ENCODE results near the gene CSNK2B. TPM values are rescaled to one million over a fixed set of nuclear protein-coding genes. Genes with fewer than 3 reads are reported as not detected.

The CSNK2B gene
- total and polyA plus RNA-seq, 9 of the 15 experiments (the other 6 are each of a cell fraction or from before 2014, with no cell fraction given), result 120 to 1,126 (median 529) TPM

DNA sequence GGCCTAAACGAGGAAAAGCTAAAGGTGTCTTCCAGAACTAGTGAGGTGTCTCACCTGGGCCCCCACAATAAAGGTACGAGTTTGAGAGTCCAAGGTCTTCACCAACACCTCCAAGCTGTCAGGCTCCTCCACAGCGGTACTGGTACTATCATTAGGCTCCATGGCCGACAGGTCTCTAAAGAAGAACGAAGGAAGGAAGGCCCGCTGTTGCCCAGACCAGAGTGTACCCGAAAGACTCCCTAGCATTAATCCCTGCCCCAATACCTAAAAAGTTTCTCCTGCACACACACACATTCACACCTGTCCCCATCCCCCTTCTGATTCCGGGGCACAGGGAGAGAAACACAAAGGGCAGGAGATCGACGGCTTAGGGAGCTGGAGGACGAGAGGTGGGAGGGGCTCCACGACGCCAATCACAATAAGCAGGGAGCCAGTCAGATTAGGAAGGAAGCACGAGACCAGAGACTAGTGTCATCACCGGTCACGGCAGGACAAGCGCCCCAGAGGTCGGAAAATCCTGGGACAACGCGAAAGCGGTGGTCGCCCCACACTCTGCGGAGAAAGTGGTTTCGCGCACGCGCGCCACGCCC is 14.2 kb upstream of the CSNK2B start (continued):
- TF ChIP-seq, protein P1, sequence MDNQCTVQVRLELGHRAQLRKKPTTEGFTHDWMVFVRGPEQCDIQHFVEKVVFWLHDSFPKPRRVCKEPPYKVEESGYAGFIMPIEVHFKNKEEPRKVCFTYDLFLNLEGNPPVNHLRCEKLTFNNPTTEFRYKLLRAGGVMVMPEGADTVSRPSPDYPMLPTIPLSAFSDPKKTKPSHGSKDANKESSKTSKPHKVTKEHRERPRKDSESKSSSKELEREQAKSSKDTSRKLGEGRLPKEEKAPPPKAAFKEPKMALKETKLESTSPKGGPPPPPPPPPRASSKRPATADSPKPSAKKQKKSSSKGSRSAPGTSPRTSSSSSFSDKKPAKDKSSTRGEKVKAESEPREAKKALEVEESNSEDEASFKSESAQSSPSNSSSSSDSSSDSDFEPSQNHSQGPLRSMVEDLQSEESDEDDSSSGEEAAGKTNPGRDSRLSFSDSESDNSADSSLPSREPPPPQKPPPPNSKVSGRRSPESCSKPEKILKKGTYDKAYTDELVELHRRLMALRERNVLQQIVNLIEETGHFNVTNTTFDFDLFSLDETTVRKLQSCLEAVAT (IDR thresholded peaks at IDR 0.05), result peak in 1 of 2 experiments; percentile 18; a peak in 1 of 4 replicates
- TF ChIP-seq CEBPB (tag; IDR thresholded peaks at IDR 0.05) (no peak), RNF2 (IDR thresholded peaks at IDR 0.05) (no peak), PTRF (tag; IDR thresholded peaks at IDR 0.05) (no peak), IRF1 (CRISPR knock-in tag; IDR thresholded peaks at IDR 0.05; ENCODE audit: borderline replicate concordance) (no peak), ZNF57 (CRISPR knock-in tag; IDR thresholded peaks at IDR 0.05) (no peak), ZNF583 (CRISPR knock-in tag; IDR thresholded peaks at IDR 0.05) (peak; percentile 27; the same call in 1 of the 2 replicates), KAT8 (IDR thresholded peaks at IDR 0.05; ENCODE audit: low read depth) (no peak), PML (IDR thresholded peaks at IDR 0.05; ENCODE audit: low read length) (no peak), ATF1 (CRISPR knock-in tag; IDR thresholded peaks at IDR 0.05) (no peak), ATF1 (tag; IDR thresholded peaks at IDR 0.05) (no peak), KAT2B (IDR thresholded peaks at IDR 0.05; ENCODE audit: low read depth, low read length) (no peak), ADNP (tag; IDR thresholded peaks at IDR 0.05) (no peak), STAT6 (CRISPR knock-in tag; IDR thresholded peaks at IDR 0.05) (peak; percentile 86; the same call in 1 of the 2 replicates), SIX5 (IDR thresholded peaks at IDR 0.05; ENCODE audit: borderline replicate concordance in 1 of 2, insufficient read depth in 1 of 2, low read depth in 1 of 2, low read length in 2 of 2) (no peak), XRCC5 (IDR thresholded peaks at IDR 0.05; ENCODE audit: low read depth, low read length) (no peak)
- TF ChIP-seq, protein P2, sequence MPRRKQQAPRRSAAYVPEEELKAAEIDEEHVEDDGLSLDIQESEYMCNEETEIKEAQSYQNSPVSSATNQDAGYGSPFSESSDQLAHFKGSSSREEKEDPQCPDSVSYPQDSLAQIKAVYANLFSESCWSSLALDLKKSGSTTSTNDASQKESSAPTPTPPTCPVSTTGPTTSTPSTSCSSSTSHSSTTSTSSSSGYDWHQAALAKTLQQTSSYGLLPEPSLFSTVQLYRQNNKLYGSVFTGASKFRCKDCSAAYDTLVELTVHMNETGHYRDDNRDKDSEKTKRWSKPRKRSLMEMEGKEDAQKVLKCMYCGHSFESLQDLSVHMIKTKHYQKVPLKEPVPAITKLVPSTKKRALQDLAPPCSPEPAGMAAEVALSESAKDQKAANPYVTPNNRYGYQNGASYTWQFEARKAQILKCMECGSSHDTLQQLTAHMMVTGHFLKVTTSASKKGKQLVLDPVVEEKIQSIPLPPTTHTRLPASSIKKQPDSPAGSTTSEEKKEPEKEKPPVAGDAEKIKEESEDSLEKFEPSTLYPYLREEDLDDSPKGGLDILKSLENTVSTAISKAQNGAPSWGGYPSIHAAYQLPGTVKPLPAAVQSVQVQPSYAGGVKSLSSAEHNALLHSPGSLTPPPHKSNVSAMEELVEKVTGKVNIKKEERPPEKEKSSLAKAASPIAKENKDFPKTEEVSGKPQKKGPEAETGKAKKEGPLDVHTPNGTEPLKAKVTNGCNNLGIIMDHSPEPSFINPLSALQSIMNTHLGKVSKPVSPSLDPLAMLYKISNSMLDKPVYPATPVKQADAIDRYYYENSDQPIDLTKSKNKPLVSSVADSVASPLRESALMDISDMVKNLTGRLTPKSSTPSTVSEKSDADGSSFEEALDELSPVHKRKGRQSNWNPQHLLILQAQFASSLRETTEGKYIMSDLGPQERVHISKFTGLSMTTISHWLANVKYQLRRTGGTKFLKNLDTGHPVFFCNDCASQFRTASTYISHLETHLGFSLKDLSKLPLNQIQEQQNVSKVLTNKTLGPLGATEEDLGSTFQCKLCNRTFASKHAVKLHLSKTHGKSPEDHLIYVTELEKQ (CRISPR knock-in tag; IDR thresholded peaks at IDR 0.05), result no peak
- TF ChIP-seq, protein P3, sequence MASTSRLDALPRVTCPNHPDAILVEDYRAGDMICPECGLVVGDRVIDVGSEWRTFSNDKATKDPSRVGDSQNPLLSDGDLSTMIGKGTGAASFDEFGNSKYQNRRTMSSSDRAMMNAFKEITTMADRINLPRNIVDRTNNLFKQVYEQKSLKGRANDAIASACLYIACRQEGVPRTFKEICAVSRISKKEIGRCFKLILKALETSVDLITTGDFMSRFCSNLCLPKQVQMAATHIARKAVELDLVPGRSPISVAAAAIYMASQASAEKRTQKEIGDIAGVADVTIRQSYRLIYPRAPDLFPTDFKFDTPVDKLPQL (IDR thresholded peaks at IDR 0.05; ENCODE audit: extremely low read depth, insufficient read length), result no peak
